NCI-H2227 treated with DMSO at 0.1 percent for 48 hours (cell line): Measurements from ENCODE around the gene ADAMTS8.
A peak's percentile ranks its signal among the peaks of the same experiment; 100 is the strongest.
"Not testable (repeated sequence)": the region's sequence is repeated elsewhere in the genome, so short reads cannot be mapped to it uniquely, and the experiment has no call there.

ENCODE experiments used
- DNase-seq: peaks from one replicate; lab custom pipeline; 2025; lab: John Stamatoyannopoulos, UW

Gene ADAMTS8

GRCh38 chr11:130438401-130439159 lies 10.2 kb upstream of the ADAMTS8 start:
- not testable (repeated sequence) for DNase-seq

GRCh38 chr11:130437848-130438247 lies 9.4 kb upstream of the ADAMTS8 start:
- no peak for DNase-seq

- no peak for DNase-seq
These were observed 7.8 kb upstream of the ADAMTS8 start for GRCh38 chr11:130436171-130436570.

GRCh38 chr11:130435671-130436070 lies 7.3 kb upstream of the ADAMTS8 start:
- DNase-seq: no peak

- peak; percentile 76 for DNase-seq
These were observed 6.3 kb upstream of the ADAMTS8 start for GRCh38 chr11:130434521-130435223.

- DNase-seq: no peak
These were observed 4.9 kb upstream of the ADAMTS8 start for GRCh38 chr11:130433357-130433756.

GRCh38 chr11:130431801-130432200 lies 3.4 kb upstream of the ADAMTS8 start:
- no peak for DNase-seq

- peak; percentile 26 for DNase-seq
These were observed 2.9 kb upstream of the ADAMTS8 start for GRCh38 chr11:130431331-130431773.

GRCh38 chr11:130429983-130430382 lies 1.6 kb upstream of the ADAMTS8 start:
- DNase-seq: no peak

GRCh38 chr11:130429120-130429681 lies 792 bp upstream of the ADAMTS8 start:
- no peak for DNase-seq

- DNase-seq: peak; percentile 5
These were observed 661 bp downstream of the ADAMTS8 start for GRCh38 chr11:130427581-130428315.

GRCh38 chr11:130426837-130427341 lies 1.5 kb downstream of the ADAMTS8 start:
- no peak for DNase-seq

GRCh38 chr11:130426223-130426836 lies 2.1 kb downstream of the ADAMTS8 start:
- no peak for DNase-seq

- no peak for DNase-seq
These were observed 3.3 kb downstream of the ADAMTS8 start for GRCh38 chr11:130425156-130425555.

- no peak for DNase-seq
These were observed 3.7 kb downstream of the ADAMTS8 start for GRCh38 chr11:130424613-130425140.

GRCh38 chr11:130423541-130424142 lies 4.8 kb downstream of the ADAMTS8 start:
- no peak for DNase-seq

GRCh38 chr11:130422251-130422995 lies 6.0 kb downstream of the ADAMTS8 start:
- DNase-seq: no peak

GRCh38 chr11:130421697-130422096 lies 6.7 kb downstream of the ADAMTS8 start:
- DNase-seq: no peak

GRCh38 chr11:130421199-130421585 lies 7.2 kb downstream of the ADAMTS8 start:
- no peak for DNase-seq

GRCh38 chr11:130420478-130421198 lies 7.8 kb downstream of the ADAMTS8 start:
- DNase-seq: no peak
